ENCODE measurements around the gene MRPL30.
"Not testable (repeated sequence)": the region's sequence is repeated elsewhere in the genome, so short reads cannot be mapped to it uniquely, and the experiment has no call there.

The MRPL30 gene
- total RNA-seq: 27.0 to 31.1 reads per million in 2 donors

GRCh38 chr2:99180755-99181623 lies at the start of gene MRPL30, which contains the start of gene MITD1:
MRPL30 (plus strand) TSS chr2:99181184; CDS start chr2:99186204, 5,020 bp downstream.
MITD1 (minus strand) TSS chr2:99181058; CDS start chr2:99180981, 77 bp downstream.
- DNase-seq: peak; percentile 49

- not testable (repeated sequence) for DNase-seq
These were observed 45.9 kb upstream of the MRPL30 start for GRCh38 chr2:99135044-99135556.

- no peak for DNase-seq
These were observed 42.0 kb upstream of the MRPL30 start for GRCh38 chr2:99139003-99139402.

- no peak for DNase-seq
These were observed 40.7 kb upstream of the MRPL30 start for GRCh38 chr2:99140056-99140859.

GRCh38 chr2:99140860-99141109 lies 40.2 kb upstream of the MRPL30 start:
- no peak for DNase-seq

- DNase-seq: peak; percentile 95
These were observed 39.6 kb upstream of the MRPL30 start, which contains the start of gene C2orf15 for GRCh38 chr2:99141110-99142108. C2orf15 (plus strand) TSS chr2:99141707; CDS start chr2:99150559, 8,852 bp downstream.

GRCh38 chr2:99150706-99151105 lies 30.3 kb upstream of the MRPL30 start:
- no peak for DNase-seq

GRCh38 chr2:99152199-99152895 lies 28.6 kb upstream of the MRPL30 start:
- DNase-seq: no peak

GRCh38 chr2:99153921-99154604 lies 26.9 kb upstream of the MRPL30 start:
- DNase-seq: no peak

- peak; percentile 86 for DNase-seq
These were observed 26.1 kb upstream of the MRPL30 start, which contains the start of the genes LIPT1 and TSGA10 for GRCh38 chr2:99154643-99155536. LIPT1 (plus strand) TSS chr2:99154967; CDS start chr2:99161958, 6,991 bp downstream. TSGA10 (minus strand) TSS chr2:99154942; CDS start chr2:99109439, 45,503 bp downstream.

GRCh38 chr2:99156891-99157290 lies 24.1 kb upstream of the MRPL30 start:
- DNase-seq: no peak

- no peak for DNase-seq
These were observed 22.4 kb upstream of the MRPL30 start for GRCh38 chr2:99158599-99158998.

- no peak for DNase-seq
These were observed 21.4 kb upstream of the MRPL30 start for GRCh38 chr2:99159594-99159993.

GRCh38 chr2:99166218-99166617 lies 14.8 kb upstream of the MRPL30 start:
- no peak for DNase-seq

- DNase-seq: no peak
These were observed 11.4 kb upstream of the MRPL30 start for GRCh38 chr2:99169534-99169933.

- DNase-seq: no peak
These were observed 9.4 kb upstream of the MRPL30 start for GRCh38 chr2:99171377-99172140.

- DNase-seq: no peak
These were observed 628 bp downstream of the MRPL30 start for GRCh38 chr2:99181624-99182000.

GRCh38 chr2:99183025-99183424 lies 2.0 kb downstream of the MRPL30 start:
- DNase-seq: no peak

GRCh38 chr2:99184811-99185210 lies 3.8 kb downstream of the MRPL30 start:
- DNase-seq: no peak
